ENCODE data around the gene TRRAP. TPM values are rescaled to one million over a fixed set of nuclear protein-coding genes. Genes with fewer than 3 reads are reported as not detected.

TRRAP gene
- total and polyA plus RNA-seq, 4 donors, result 4.3 to 22.7 (median 10.1) TPM

- 92% methylated on average over 15 of the region's 15 CpGs for WGBS
- H3K27me3 ChIP-seq (ENCODE audit: control insufficient read depth in 4 of 4, insufficient read depth in 4 of 4, low read length in 3 of 4), result no peaks in the 10 kb centered on the region
- H3K4me1 ChIP-seq (ENCODE audit: control insufficient read depth in 4 of 4, insufficient read depth in 4 of 4, low read length in 3 of 4), result peaks cover 0 to 7% (median 0%) of the 10 kb centered on the region in 4 donors
- no peak overlapping the region for H3K4me3 ChIP-seq (ENCODE audit: low read depth in 1 of 3, low read length in 3 of 3)
- H3K27ac ChIP-seq (ENCODE audit: low read depth in 1 of 2, low read length in 2 of 2), result no peak overlapping the region
- no peaks in the 10 kb centered on the region for H3K9me3 ChIP-seq (ENCODE audit: control insufficient read depth in 4 of 4, low read length in 3 of 4)
- H3K9ac ChIP-seq (ENCODE audit: low read depth in 1 of 2, low read length in 2 of 2), result no peak overlapping the region
- DNase-seq (ENCODE audit: low spot score), result no peak
- peaks cover 15 to 87% (median 60%) of the 10 kb centered on the region in 4 donors for H3K36me3 ChIP-seq (ENCODE audit: control insufficient read depth in 4 of 4, insufficient read depth in 3 of 4, low read depth in 1 of 4, low read length in 3 of 4)
- TF ChIP-seq YY1 (IDR thresholded peaks at IDR 0.05) (no peak), RAD21 (IDR thresholded peaks at IDR 0.05) (no peak)
Measured at GRCh38 chr7:99032928-99033327, 154.6 kb downstream of the TRRAP start.

GRCh38 chr7:99033765-99034164, 155.4 kb downstream of the TRRAP start:
- peaks cover 15 to 87% (median 64%) of the 10 kb centered on the region in 4 donors for H3K36me3 ChIP-seq (ENCODE audit: control insufficient read depth in 4 of 4, insufficient read depth in 3 of 4, low read depth in 1 of 4, low read length in 3 of 4)
- peaks cover 0 to 12% (median 0%) of the 10 kb centered on the region in 4 donors for H3K4me1 ChIP-seq (ENCODE audit: control insufficient read depth in 4 of 4, insufficient read depth in 4 of 4, low read length in 3 of 4)
- no peaks in the 10 kb centered on the region for H3K27me3 ChIP-seq (ENCODE audit: control insufficient read depth in 4 of 4, insufficient read depth in 4 of 4, low read length in 3 of 4)
- no peak for DNase-seq (ENCODE audit: low spot score)
- 74% methylated on average over 4 of the region's 4 CpGs for WGBS
- H3K9me3 ChIP-seq (ENCODE audit: control insufficient read depth in 4 of 4, low read length in 3 of 4), result no peaks in the 10 kb centered on the region
- no peak overlapping the region for H3K4me3 ChIP-seq (ENCODE audit: low read depth in 1 of 3, low read length in 3 of 3)
- no peak for TF ChIP-seq GABPA (IDR thresholded peaks at IDR 0.05 in 1 of 2, conservative IDR thresholded peaks at IDR 0.05 in 1 of 2)
- TF ChIP-seq REST (IDR thresholded peaks at IDR 0.05), result no peak
- no peak for TF ChIP-seq EGR1 (IDR thresholded peaks at IDR 0.05; ENCODE audit: low read depth in 2 of 2)
- TF ChIP-seq FOXA2 (IDR thresholded peaks at IDR 0.05), result no peak
- TF ChIP-seq RAD21 (IDR thresholded peaks at IDR 0.05), result no peak
- TF ChIP-seq NR2F2 (IDR thresholded peaks at IDR 0.05), result no peak
- no peak for TF ChIP-seq RXRA (IDR thresholded peaks at IDR 0.05)
- H3K27ac ChIP-seq (ENCODE audit: low read depth in 1 of 2, low read length in 2 of 2), result no peak overlapping the region
- no peak overlapping the region for H3K9ac ChIP-seq (ENCODE audit: low read depth in 1 of 2, low read length in 2 of 2)

- peaks cover 14 to 75% (median 60%) of the 10 kb centered on the region in 4 donors for H3K36me3 ChIP-seq (ENCODE audit: control insufficient read depth in 4 of 4, insufficient read depth in 3 of 4, low read depth in 1 of 4, low read length in 3 of 4)
- WGBS, result 96% methylated on average over 30 of the region's 30 CpGs
- no peaks in the 10 kb centered on the region for H3K27me3 ChIP-seq (ENCODE audit: control insufficient read depth in 4 of 4, insufficient read depth in 4 of 4, low read length in 3 of 4)
- no peaks in the 10 kb centered on the region for H3K9me3 ChIP-seq (ENCODE audit: control insufficient read depth in 4 of 4, low read length in 3 of 4)
- peaks cover 0 to 21% (median 9%) of the 10 kb centered on the region in 4 donors for H3K4me1 ChIP-seq (ENCODE audit: control insufficient read depth in 4 of 4, insufficient read depth in 4 of 4, low read length in 3 of 4)
- no peak for DNase-seq (ENCODE audit: low spot score)
- no peak overlapping the region for H3K27ac ChIP-seq (ENCODE audit: low read depth in 1 of 2, low read length in 2 of 2)
- no peak overlapping the region for H3K9ac ChIP-seq (ENCODE audit: low read depth in 1 of 2, low read length in 2 of 2)
- H3K4me3 ChIP-seq (ENCODE audit: low read depth in 1 of 3, low read length in 3 of 3), result no peak overlapping the region
- TF ChIP-seq FOXA2 (IDR thresholded peaks at IDR 0.05) (no peak), HNF4G (IDR thresholded peaks at IDR 0.05) (no peak), CTCF (IDR thresholded peaks at IDR 0.05; ENCODE audit: low read depth, low read length, missing input control) (no peak), RAD21 (IDR thresholded peaks at IDR 0.05) (no peak), EGR1 (IDR thresholded peaks at IDR 0.05; ENCODE audit: low read depth in 2 of 2) (no peak), RXRA (IDR thresholded peaks at IDR 0.05) (no peak), TAF1 (conservative IDR thresholded peaks at IDR 0.05) (no peak), ZBTB33 (IDR thresholded peaks at IDR 0.05) (no peak), MAX (IDR thresholded peaks at IDR 0.05) (no peak), REST (IDR thresholded peaks at IDR 0.05) (no peak), ATF3 (IDR thresholded peaks at IDR 0.05) (no peak), NR2F2 (IDR thresholded peaks at IDR 0.05) (no peak)
Measured at GRCh38 chr7:99034932-99035722, 156.8 kb downstream of the TRRAP start.
